Measurements from ENCODE around the gene PDHB. TPM values are rescaled to one million over a fixed set of nuclear protein-coding genes. Genes with fewer than 3 reads are reported as not detected.

PDHB gene
- total RNA-seq, 1 donor from 2014 or later = 76.1 TPM

DNA sequence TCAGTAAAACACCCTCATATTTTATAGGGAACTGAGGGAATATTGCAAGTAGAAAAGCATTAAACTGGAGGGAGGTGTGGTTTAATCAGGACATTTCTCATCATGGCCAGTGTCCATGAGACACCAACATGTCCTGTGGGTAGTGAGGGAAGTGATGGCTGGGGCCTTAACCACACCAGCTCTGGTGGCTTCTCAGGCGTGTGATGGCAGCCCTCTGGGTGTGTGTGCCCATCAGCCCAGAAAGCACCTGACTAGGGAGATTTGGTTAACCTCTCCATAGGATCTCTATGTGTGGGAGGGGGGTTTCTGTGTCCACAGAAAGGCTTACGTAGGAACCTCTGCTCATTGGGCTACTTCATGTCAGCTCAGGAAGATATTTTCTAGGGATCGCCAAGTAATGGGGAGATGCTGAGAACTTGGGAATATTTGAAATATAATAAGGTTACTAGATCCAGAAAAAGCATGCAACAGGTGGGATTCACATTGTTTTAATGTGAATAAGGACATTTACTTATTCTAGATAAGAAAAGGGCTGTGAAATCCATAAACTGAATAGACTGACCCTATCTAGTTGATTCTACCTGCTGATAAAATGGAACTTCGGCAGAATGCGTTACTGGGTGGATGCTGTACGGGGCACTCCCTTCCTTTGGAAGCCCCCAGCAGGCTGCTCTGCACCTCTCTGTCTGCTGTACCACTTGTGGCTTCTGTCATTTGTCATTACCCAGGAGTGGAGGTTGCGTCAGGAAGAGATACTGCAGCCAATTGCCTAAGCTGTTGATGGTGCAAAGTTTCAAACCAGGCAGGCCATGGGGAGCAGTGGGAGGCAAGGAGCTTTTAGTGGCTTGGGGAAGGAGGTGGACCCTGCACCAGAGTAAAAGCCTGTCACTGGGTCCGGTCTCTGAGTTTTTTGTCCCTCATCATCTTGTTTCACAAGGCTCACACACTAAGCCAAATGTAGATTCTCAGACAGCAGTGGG, 21.5 kb downstream of the PDHB start:
- intact Hi-C loops (cut with DNase I) = loop anchor here (5.0 to 10.0 kb wide), 2 partner anchors 90 to 227 kb away; no protein-coding TSS in a partner anchor

DNA sequence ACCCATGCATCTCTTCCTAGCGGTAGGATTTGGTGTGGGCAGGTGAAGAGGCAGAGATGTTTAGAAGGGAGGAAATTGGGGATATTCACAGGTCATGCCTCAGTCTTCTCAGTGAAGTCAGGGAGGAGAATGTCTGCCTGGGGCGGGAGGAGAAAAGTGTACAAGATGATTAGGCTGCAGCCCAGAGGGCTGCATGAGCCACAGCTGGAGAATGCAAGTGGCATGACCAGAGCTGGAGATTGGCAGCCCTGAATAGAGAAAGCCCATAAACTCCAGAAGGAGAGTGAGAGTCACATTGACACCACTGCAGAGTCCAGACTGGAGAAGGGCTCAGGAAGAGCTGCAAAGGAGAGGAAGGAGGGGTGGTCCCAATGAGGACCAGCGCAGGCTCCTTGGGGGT, 22.6 kb downstream of the PDHB start:
- DNase-seq (ENCODE audit: extremely low spot score in 2 of 2) = no peak
- H3K4me3 ChIP-seq = no peak overlapping the region
- H3K27ac ChIP-seq = peak overlapping the region; percentile 15
- H3K4me1 ChIP-seq = peaks cover 52% of the 10 kb centered on the region
- peaks cover 0 to 47% of the 10 kb centered on the region in 2 donors for H3K36me3 ChIP-seq
- no peaks in the 10 kb centered on the region for H3K9me3 ChIP-seq
- intact Hi-C loops (cut with DNase I) = loop anchor here (5.0 to 10.0 kb wide), 2 partner anchors 89 to 226 kb away; no protein-coding TSS in a partner anchor
- TF ChIP-seq CTCF (IDR thresholded peaks at IDR 0.05) = no peak
- TF ChIP-seq POLR2A (IDR thresholded peaks at IDR 0.05) = no peak
- no peak for TF ChIP-seq POLR2AphosphoS5 (IDR thresholded peaks at IDR 0.05; ENCODE audit: insufficient read depth in 1 of 2, low read depth in 1 of 2)
- H3K27me3 ChIP-seq = no peaks in the 10 kb centered on the region

More for the DNA sequence above, 21.5 kb downstream of the PDHB start:
- peaks cover 52% of the 10 kb centered on the region for H3K4me1 ChIP-seq
- H3K27ac ChIP-seq = peak overlapping the region; percentile 53
- DNase-seq (ENCODE audit: extremely low spot score in 2 of 2) = no peak
- peaks cover 0 to 47% of the 10 kb centered on the region in 2 donors for H3K36me3 ChIP-seq
- H3K9me3 ChIP-seq = no peaks in the 10 kb centered on the region
- TF ChIP-seq POLR2AphosphoS5 (IDR thresholded peaks at IDR 0.05; ENCODE audit: insufficient read depth in 1 of 2, low read depth in 1 of 2) (no peak), POLR2A (IDR thresholded peaks at IDR 0.05) (no peak), CTCF (IDR thresholded peaks at IDR 0.05) (no peak)
- no peak overlapping the region for H3K4me3 ChIP-seq
- no peaks in the 10 kb centered on the region for H3K27me3 ChIP-seq

DNA sequence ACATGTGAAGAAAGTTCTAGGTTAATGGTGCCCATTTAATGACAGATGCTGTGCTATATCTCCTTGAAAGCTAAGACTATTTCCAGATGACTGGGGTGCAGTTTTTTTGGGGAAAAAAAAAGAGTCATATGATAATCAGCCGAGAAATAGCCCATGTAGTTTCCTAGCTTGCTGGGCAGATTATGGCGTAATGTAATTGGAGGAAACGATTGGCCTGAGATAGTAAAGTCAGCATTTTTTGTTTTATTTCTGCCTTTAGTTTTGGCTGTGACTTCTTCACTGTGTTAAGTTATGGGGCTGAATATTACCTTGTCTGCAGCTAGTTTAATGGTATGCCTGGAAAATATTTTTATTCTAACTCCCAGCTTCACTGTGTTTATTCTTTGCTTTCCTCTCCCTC, 24.0 kb downstream of the PDHB start:
- H3K9me3 ChIP-seq = no peaks in the 10 kb centered on the region
- TF ChIP-seq POLR2A (IDR thresholded peaks at IDR 0.05) (no peak), CTCF (IDR thresholded peaks at IDR 0.05) (no peak), POLR2AphosphoS5 (IDR thresholded peaks at IDR 0.05; ENCODE audit: insufficient read depth in 1 of 2, low read depth in 1 of 2) (no peak)
- peaks cover 0 to 43% of the 10 kb centered on the region in 2 donors for H3K36me3 ChIP-seq
- no peaks in the 10 kb centered on the region for H3K27me3 ChIP-seq
- peaks cover 43% of the 10 kb centered on the region for H3K4me1 ChIP-seq
- H3K27ac ChIP-seq = peak overlapping the region; percentile 49
- DNase-seq (ENCODE audit: extremely low spot score in 2 of 2) = no peak
- intact Hi-C loops (cut with DNase I) = loop anchor here (5.0 to 10.0 kb wide), 2 partner anchors 87 to 225 kb away; no protein-coding TSS in a partner anchor
- H3K4me3 ChIP-seq = no peak overlapping the region

DNA sequence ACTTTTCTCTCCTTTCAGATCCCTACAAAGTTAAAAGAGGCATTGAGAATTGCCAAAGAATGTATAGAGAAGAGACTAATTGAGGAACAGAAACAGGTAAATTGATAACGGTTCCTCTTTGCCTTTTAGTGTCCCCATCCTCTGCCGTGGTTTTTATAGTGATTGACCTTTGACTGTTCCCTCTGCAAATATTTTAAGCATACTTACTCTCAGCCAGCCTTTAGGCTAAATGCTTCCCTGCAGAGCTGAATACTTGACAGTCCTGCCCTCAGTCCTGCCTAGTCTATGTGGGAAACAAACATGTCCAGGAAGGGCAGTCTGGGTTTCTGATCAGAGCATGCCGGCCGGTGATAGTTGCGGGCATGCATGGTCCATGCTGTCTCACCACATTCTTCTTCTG, 24.7 kb downstream of the PDHB start:
- peak overlapping the region; percentile 49 for H3K27ac ChIP-seq
- TF ChIP-seq POLR2A (IDR thresholded peaks at IDR 0.05) (no peak), CTCF (IDR thresholded peaks at IDR 0.05) (no peak), POLR2AphosphoS5 (IDR thresholded peaks at IDR 0.05; ENCODE audit: insufficient read depth in 1 of 2, low read depth in 1 of 2) (no peak)
- H3K27me3 ChIP-seq = no peaks in the 10 kb centered on the region
- DNase-seq (ENCODE audit: extremely low spot score in 2 of 2) = no peak
- H3K9me3 ChIP-seq = no peaks in the 10 kb centered on the region
- no peak overlapping the region for H3K4me3 ChIP-seq
- H3K36me3 ChIP-seq = peaks cover 0 to 43% of the 10 kb centered on the region in 2 donors
- intact Hi-C loops (cut with DNase I) = no loop called here
- peaks cover 36% of the 10 kb centered on the region for H3K4me1 ChIP-seq

Data from vagina (tissue), 2 donors.